Measurements from ENCODE around the gene ACSM6.

The ACSM6 gene

DNA sequence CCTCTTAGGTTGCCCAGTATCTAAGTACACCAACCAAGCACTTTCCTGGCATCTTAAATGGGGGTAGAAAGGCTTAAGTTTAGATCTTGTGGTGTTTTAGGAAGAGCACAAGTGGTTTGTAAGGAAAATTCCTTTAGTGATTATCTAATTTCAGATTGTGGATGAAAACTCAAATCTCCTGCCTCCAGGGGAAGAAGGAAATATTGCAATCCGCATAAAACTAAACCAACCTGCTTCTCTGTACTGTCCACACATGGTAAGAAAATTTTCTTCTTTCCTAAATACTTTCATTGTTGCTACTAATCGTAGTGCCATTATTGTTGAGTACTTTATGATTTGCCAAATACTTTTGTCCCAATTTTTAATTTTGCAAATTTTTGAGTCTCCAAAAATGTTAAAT is 31.1 kb downstream of the ACSM6 start:
- no peak for TF ChIP-seq TAF1 (IDR thresholded peaks at IDR 0.05; ENCODE audit: borderline replicate concordance, insufficient read depth, low read length)
- no peak for TF ChIP-seq FOXP2 (optimal IDR thresholded peaks at IDR 0.05; ENCODE audit: borderline replicate concordance, extremely low read depth, extremely low read length, insufficient read depth)
- TF ChIP-seq, protein P1, sequence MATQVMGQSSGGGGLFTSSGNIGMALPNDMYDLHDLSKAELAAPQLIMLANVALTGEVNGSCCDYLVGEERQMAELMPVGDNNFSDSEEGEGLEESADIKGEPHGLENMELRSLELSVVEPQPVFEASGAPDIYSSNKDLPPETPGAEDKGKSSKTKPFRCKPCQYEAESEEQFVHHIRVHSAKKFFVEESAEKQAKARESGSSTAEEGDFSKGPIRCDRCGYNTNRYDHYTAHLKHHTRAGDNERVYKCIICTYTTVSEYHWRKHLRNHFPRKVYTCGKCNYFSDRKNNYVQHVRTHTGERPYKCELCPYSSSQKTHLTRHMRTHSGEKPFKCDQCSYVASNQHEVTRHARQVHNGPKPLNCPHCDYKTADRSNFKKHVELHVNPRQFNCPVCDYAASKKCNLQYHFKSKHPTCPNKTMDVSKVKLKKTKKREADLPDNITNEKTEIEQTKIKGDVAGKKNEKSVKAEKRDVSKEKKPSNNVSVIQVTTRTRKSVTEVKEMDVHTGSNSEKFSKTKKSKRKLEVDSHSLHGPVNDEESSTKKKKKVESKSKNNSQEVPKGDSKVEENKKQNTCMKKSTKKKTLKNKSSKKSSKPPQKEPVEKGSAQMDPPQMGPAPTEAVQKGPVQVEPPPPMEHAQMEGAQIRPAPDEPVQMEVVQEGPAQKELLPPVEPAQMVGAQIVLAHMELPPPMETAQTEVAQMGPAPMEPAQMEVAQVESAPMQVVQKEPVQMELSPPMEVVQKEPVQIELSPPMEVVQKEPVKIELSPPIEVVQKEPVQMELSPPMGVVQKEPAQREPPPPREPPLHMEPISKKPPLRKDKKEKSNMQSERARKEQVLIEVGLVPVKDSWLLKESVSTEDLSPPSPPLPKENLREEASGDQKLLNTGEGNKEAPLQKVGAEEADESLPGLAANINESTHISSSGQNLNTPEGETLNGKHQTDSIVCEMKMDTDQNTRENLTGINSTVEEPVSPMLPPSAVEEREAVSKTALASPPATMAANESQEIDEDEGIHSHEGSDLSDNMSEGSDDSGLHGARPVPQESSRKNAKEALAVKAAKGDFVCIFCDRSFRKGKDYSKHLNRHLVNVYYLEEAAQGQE (IDR thresholded peaks at IDR 0.05; ENCODE audit: insufficient read depth in 1 of 2, low read depth in 2 of 2, low read length in 2 of 2): no peak
- no peak for TF ChIP-seq POLR2AphosphoS5 (IDR thresholded peaks at IDR 0.05; ENCODE audit: low read depth, low read length)
- no peak for TF ChIP-seq SIN3A (IDR thresholded peaks at IDR 0.05; ENCODE audit: borderline replicate concordance, insufficient read depth, low read length)

GRCh38 chr10:95229724-95230627 is 35.9 kb downstream of the ACSM6 start:
- TF ChIP-seq, protein P1 (IDR thresholded peaks at IDR 0.05; ENCODE audit: insufficient read depth in 1 of 2, low read depth in 2 of 2, low read length in 2 of 2): no peak
- TF ChIP-seq SIN3A (IDR thresholded peaks at IDR 0.05; ENCODE audit: borderline replicate concordance, insufficient read depth, low read length) (no peak), FOXP2 (optimal IDR thresholded peaks at IDR 0.05; ENCODE audit: borderline replicate concordance, extremely low read depth, extremely low read length, insufficient read depth) (no peak), TAF1 (IDR thresholded peaks at IDR 0.05; ENCODE audit: borderline replicate concordance, insufficient read depth, low read length) (no peak), POLR2AphosphoS5 (IDR thresholded peaks at IDR 0.05; ENCODE audit: low read depth, low read length) (no peak)

GRCh38 chr10:95233377-95234034 is 39.5 kb downstream of the ACSM6 start:
- no peak for TF ChIP-seq SIN3A (IDR thresholded peaks at IDR 0.05; ENCODE audit: borderline replicate concordance, insufficient read depth, low read length)
- TF ChIP-seq POLR2AphosphoS5 (IDR thresholded peaks at IDR 0.05; ENCODE audit: low read depth, low read length): no peak
- TF ChIP-seq, protein P1 (IDR thresholded peaks at IDR 0.05; ENCODE audit: insufficient read depth in 1 of 2, low read depth in 2 of 2, low read length in 2 of 2): no peak
- TF ChIP-seq FOXP2 (optimal IDR thresholded peaks at IDR 0.05; ENCODE audit: borderline replicate concordance, extremely low read depth, extremely low read length, insufficient read depth): no peak
- TF ChIP-seq TAF1 (IDR thresholded peaks at IDR 0.05; ENCODE audit: borderline replicate concordance, insufficient read depth, low read length): no peak

- no peak for TF ChIP-seq SIN3A (IDR thresholded peaks at IDR 0.05; ENCODE audit: borderline replicate concordance, insufficient read depth, low read length)
- TF ChIP-seq FOXP2 (optimal IDR thresholded peaks at IDR 0.05; ENCODE audit: borderline replicate concordance, extremely low read depth, extremely low read length, insufficient read depth): no peak
- TF ChIP-seq, protein P1 (IDR thresholded peaks at IDR 0.05; ENCODE audit: insufficient read depth in 1 of 2, low read depth in 2 of 2, low read length in 2 of 2): no peak
- TF ChIP-seq POLR2AphosphoS5 (IDR thresholded peaks at IDR 0.05; ENCODE audit: low read depth, low read length): no peak
- no peak for TF ChIP-seq TAF1 (IDR thresholded peaks at IDR 0.05; ENCODE audit: borderline replicate concordance, insufficient read depth, low read length)
These were observed 40.9 kb downstream of the ACSM6 start for GRCh38 chr10:95234951-95235350.
